HL-60 (cell line): ENCODE results near the gene COASY.
"Not testable (repeated sequence)": the region's sequence is repeated elsewhere in the genome, so short reads cannot be mapped to it uniquely, and the experiment has no call there.

ENCODE experiments used
- DNase-seq, 2 experiments: peaks; one replicate each; pipeline ENCODE4 v3.0.0-alpha.2; 2010 to 2020; ENCODE audit warnings: low read depth in 1 of 2, low spot score in 1 of 2
- H3K27ac ChIP-seq: fragments of 250-450 bp; sonication (Bioruptor Pico); replicated peaks from 2 replicates; pipeline ENCODE4 v1.5.1; 2020; ENCODE audit warnings: mild to moderate bottlenecking, moderate library complexity
- H3K27me3 ChIP-seq: fragments of 250-450 bp; sonication (Bioruptor Pico); 2 replicates; pipeline ENCODE4 v1.5.1; 2021; ENCODE audit warnings: mild to moderate bottlenecking, moderate library complexity; ENCODE audit not compliant: insufficient read depth, poor library complexity, severe bottlenecking
- H3K4me3 ChIP-seq: replicated peaks from 2 replicates; pipeline ENCODE4 v1.5.1; 2011; ENCODE audit warnings: mild to moderate bottlenecking, control low read depth, low read length; ENCODE audit not compliant: insufficient read depth
- GABPA ChIP-seq: IDR thresholded peaks from 2 replicates; pipeline ENCODE4 v1.6.1; 2012; ENCODE audit warnings: low read depth
- POLR2AphosphoS5 ChIP-seq: IDR thresholded peaks from 2 replicates; pipeline ENCODE4 v1.6.1; 2012; ENCODE audit warnings: low read depth
- SPI1 ChIP-seq: IDR thresholded peaks from 2 replicates; pipeline ENCODE4 v1.6.1; 2012; ENCODE audit warnings: low read depth, mild to moderate bottlenecking, borderline replicate concordance
- TF ChIP-seq, protein P1 (sequence below): IDR thresholded peaks from one replicate; pipeline ENCODE4 v1.5.1; 2011; ENCODE audit warnings: low read length, control low read depth, inconsistent platforms; ENCODE audit not compliant: insufficient read depth
- TF ChIP-seq, protein P2 (sequence below): IDR thresholded peaks from 2 replicates; pipeline ENCODE4 v1.6.1; 2012; ENCODE audit warnings: low read depth; ENCODE audit not compliant: insufficient replicate concordance

The COASY gene

DNA sequence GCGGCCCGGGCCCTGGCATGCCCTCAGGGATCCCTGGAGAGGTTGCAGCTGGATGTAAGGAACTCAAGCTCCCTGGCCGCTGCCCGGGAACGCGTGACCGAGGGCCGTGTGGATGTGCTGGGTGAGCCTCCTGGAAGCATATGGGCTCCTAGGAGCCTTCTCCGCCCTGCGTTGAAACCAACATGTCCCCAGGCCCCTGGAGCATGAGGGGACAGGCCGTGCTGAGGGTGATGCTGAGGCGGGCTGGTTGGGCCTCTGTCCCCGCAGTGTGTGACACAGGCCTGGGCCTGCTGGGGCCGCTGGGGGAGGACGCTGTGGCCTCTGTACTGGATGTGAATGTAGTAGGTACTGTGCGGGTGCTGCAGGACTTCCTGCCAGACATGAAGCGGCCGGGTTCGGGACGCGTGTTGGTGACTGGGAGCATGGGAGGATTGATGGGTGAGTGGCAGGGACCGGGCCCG lies 14.9 kb upstream of the COASY start:
- H3K27me3 ChIP-seq, result no peaks in the 10 kb centered on the region
- DNase-seq, result no peak
- TF ChIP-seq GABPA (no peak), POLR2AphosphoS5 (no peak), SPI1 (no peak)
- TF ChIP-seq, protein P1, sequence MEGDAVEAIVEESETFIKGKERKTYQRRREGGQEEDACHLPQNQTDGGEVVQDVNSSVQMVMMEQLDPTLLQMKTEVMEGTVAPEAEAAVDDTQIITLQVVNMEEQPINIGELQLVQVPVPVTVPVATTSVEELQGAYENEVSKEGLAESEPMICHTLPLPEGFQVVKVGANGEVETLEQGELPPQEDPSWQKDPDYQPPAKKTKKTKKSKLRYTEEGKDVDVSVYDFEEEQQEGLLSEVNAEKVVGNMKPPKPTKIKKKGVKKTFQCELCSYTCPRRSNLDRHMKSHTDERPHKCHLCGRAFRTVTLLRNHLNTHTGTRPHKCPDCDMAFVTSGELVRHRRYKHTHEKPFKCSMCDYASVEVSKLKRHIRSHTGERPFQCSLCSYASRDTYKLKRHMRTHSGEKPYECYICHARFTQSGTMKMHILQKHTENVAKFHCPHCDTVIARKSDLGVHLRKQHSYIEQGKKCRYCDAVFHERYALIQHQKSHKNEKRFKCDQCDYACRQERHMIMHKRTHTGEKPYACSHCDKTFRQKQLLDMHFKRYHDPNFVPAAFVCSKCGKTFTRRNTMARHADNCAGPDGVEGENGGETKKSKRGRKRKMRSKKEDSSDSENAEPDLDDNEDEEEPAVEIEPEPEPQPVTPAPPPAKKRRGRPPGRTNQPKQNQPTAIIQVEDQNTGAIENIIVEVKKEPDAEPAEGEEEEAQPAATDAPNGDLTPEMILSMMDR, result no peak
- TF ChIP-seq, protein P2, sequence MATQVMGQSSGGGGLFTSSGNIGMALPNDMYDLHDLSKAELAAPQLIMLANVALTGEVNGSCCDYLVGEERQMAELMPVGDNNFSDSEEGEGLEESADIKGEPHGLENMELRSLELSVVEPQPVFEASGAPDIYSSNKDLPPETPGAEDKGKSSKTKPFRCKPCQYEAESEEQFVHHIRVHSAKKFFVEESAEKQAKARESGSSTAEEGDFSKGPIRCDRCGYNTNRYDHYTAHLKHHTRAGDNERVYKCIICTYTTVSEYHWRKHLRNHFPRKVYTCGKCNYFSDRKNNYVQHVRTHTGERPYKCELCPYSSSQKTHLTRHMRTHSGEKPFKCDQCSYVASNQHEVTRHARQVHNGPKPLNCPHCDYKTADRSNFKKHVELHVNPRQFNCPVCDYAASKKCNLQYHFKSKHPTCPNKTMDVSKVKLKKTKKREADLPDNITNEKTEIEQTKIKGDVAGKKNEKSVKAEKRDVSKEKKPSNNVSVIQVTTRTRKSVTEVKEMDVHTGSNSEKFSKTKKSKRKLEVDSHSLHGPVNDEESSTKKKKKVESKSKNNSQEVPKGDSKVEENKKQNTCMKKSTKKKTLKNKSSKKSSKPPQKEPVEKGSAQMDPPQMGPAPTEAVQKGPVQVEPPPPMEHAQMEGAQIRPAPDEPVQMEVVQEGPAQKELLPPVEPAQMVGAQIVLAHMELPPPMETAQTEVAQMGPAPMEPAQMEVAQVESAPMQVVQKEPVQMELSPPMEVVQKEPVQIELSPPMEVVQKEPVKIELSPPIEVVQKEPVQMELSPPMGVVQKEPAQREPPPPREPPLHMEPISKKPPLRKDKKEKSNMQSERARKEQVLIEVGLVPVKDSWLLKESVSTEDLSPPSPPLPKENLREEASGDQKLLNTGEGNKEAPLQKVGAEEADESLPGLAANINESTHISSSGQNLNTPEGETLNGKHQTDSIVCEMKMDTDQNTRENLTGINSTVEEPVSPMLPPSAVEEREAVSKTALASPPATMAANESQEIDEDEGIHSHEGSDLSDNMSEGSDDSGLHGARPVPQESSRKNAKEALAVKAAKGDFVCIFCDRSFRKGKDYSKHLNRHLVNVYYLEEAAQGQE, result no peak
- H3K4me3 ChIP-seq, result no peak overlapping the region
- no peak overlapping the region for H3K27ac ChIP-seq

DNA sequence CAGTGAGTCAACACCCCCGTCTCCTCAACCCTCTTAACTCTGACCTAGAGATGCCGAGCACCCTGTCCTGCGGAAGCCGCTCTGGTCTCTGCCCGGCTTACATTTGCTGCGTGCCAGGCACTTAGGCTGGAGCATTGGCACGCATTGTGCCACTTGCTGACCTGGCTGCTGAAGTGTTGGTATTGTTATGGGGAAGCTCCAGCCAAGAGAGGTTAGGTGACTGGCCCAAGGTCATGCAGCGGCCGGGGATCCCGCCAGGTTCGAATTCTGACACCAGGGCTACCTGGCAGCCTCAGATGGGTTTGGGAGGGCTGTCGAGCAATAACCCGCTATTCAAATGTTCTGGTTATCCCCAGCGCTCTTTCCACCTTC lies 14.3 kb upstream of the COASY start:
- Histone ChIP-seq H3K27ac (no peak overlapping the region), H3K4me3 (no peak overlapping the region), H3K27me3 (no peaks in the 10 kb centered on the region)
- no peak for TF ChIP-seq SPI1
- no peak for TF ChIP-seq GABPA
- TF ChIP-seq, protein P1, result no peak
- TF ChIP-seq POLR2AphosphoS5, result no peak
- TF ChIP-seq, protein P2, result no peak
- no peak for DNase-seq

DNA sequence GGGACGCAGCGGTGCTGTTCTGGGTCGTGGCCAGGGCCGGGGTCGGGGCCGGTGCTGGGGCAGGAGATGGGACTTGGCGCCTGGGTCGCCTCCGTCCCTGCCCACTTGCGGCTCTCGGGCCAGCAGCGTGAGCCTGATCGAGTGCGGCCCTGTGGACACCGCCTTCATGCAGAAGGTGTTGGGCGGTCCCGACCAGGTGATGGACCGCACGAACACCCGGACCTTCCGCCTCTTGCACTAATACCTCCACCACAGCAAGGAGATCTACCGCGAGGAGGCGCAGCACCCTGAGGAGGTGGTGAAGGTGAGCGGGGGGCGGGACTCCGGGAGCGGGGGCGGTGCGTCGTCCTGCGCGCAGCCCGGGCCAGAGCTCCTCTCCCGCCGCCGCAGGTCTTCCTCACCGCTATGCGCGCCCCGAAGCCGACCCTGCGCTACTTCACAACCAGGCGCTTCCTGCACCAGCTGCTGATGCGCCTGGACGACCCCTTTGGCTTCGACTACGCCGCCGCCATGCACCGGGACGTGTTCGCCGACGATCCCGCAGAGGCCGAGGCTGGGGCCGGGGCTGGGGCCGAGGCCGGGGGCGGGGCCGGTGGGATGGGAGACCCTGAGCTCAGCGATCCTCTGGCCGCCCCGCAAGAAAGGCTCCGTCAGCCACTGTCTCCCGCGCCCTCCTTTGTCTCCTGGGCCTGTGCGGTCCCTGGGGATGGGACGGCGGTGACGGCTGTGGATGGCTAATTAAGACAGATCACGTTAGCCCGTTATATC lies 13.7 kb upstream of the COASY start:
- TF ChIP-seq SPI1, result no peak
- TF ChIP-seq POLR2AphosphoS5, result 0 out of 2 replicates have a peak, but pooled peaks have one; percentile 14
- Histone ChIP-seq H3K27ac (no peak overlapping the region), H3K27me3 (no peaks in the 10 kb centered on the region), H3K4me3 (peak overlapping the region; percentile 15; the same call in 1 of the 2 replicates)
- no peak for DNase-seq

DNA sequence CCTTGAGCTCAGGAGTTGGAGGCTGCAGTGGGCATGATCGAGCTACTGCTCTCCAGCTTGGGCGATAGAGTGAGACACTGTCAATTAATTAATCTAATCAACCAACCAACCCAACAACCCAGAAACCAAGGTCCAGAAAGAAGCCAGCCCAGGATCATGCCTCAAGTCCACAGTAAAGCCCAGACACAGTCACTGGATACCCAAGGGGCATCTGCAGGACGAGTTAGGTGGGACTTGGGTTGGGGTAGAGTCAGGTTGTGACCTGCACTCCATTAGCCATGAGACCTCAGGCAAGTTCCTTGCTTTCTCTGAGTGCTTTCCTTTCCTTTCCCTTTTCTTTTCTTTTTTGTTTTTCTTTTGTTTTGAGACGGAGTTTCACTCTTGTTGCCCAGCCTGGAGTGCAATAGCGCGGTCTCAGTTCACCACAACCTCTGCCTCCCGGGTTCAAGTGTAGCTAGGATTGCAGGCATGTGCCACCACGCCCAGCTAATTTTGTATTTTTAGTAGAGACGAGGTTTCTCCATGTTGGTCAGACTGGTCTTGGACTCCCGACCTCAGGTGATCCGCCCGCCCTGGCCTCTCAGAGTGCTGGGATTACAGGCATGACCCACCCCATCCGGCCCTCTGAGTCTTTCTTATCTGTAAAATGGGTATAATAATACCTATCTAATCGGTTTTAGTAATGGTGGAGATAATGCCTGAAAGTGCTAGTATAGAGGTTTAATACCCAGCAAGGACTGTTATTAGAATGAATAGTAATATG lies 12.8 kb upstream of the COASY start:
- H3K27ac ChIP-seq, result no peak overlapping the region
- H3K27me3 ChIP-seq, result no peaks in the 10 kb centered on the region
- no peak overlapping the region for H3K4me3 ChIP-seq
- TF ChIP-seq, protein P2, result no peak
- TF ChIP-seq GABPA (no peak), POLR2AphosphoS5 (no peak), SPI1 (no peak)
- TF ChIP-seq, protein P1, result no peak
- no peak for DNase-seq

DNA sequence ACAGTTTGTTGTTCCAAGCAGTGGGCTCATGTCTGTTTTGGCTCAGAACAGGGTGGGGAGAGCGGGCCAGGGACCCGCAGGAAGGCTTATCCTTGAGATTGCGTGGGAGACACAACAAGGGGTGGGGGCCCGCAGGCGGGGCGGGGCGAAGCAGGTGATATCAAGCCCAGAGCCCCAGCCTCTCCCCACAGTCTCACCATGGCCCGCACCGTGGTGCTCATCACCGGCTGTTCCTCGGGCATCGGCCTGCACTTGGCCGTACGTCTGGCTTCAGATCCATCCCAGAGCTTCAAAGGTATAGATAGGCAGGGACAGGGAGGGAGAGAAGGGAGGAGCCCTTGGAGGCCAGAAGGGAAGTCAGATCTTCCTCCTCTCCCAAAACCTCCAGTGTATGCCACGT lies 9.2 kb upstream of the COASY start, which contains the start of gene HSD17B1:
Gene HSD17B1 (plus strand): TSS at position 188 of the 400 bp plus-strand sequence. CDS start 11 bp downstream, at position 199.
- not testable (repeated sequence) for H3K27ac ChIP-seq, H3K27me3 ChIP-seq, DNase-seq, H3K4me3 ChIP-seq
